VCaP (cell line): ENCODE results near the gene A2M.
A peak's percentile ranks its signal among the peaks of the same experiment; 100 is the strongest.

Experiments
- H3K27ac ChIP-seq: fragments of 450-650 bp; 2 replicates; pipeline ENCODE4 v1.5.1; 2017
- CTCF ChIP-seq: fragments of 450-650 bp; conservative IDR thresholded peaks from 2 replicates; pipeline ENCODE4 v1.5.1; 2017; ENCODE audit warnings: mild to moderate bottlenecking, moderate library complexity

Gene A2M

DNA sequence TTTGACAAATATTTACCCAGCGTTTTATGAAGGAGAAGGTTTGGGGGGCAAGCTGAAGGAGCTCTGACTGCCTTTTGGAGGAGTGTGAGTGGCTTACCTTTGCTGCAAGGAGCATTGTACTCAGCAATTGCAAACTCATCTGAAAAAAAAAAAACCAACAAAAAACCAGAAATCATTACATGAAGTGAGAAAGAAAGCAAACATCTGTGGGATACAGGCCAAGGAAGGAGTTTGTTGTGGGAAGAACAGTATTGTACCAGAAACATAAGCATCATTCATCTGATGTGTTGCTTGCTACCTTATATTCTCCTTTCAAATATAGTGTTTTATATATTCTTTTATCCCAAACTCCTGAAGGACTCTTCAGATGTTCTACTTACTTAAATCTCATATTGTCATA is 47.6 kb downstream of the A2M start:
- no peak for TF ChIP-seq CTCF
- H3K27ac ChIP-seq, result no peak overlapping the region

- no peak overlapping the region for H3K27ac ChIP-seq
- no peak for TF ChIP-seq CTCF
Observed at GRCh38 chr12:9066755-9067423, 48.8 kb downstream of the A2M start.

DNA sequence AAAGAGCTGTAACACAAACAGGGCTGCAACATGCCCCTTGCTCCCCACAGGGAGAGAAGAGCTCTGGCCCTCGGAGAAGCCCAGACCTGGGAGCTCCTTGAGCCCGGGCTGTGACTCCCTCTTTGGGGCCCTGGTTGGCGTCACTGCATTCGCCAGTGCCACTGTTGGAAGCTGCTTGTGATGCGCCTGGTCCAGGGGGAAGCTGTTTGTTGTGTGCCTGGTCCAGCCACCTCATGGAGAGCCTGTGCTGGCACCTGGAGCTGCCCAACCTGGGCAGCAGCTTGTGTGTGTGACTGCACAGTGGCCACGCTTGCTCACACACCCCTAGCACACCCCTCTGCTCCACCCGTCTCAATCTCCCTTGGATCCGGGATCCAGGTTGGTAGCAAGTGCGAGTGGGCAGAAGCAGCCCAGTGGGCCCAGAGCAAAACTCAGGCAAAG is 49.5 kb downstream of the A2M start:
- no peak for TF ChIP-seq CTCF
- no peak overlapping the region for H3K27ac ChIP-seq

DNA sequence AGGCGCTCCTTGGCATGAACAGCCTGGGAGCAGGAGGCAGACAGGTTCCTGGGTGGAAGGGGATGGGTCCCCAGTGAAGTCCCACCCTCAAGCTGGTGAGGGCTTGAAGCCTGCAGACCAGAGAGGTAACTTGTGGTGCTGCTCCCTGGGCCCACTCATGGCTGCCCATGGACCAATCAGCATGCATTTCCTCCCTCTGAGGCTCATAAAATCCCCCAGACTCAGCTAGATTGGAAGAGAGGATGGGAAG is 50.2 kb downstream of the A2M start:
- H3K27ac ChIP-seq, result peak overlapping the region; percentile 99
- no peak for TF ChIP-seq CTCF

- peak overlapping the region; percentile 99 for H3K27ac ChIP-seq
- TF ChIP-seq CTCF, result no peak
Observed at GRCh38 chr12:9064815-9065606, 50.7 kb downstream of the A2M start.

DNA sequence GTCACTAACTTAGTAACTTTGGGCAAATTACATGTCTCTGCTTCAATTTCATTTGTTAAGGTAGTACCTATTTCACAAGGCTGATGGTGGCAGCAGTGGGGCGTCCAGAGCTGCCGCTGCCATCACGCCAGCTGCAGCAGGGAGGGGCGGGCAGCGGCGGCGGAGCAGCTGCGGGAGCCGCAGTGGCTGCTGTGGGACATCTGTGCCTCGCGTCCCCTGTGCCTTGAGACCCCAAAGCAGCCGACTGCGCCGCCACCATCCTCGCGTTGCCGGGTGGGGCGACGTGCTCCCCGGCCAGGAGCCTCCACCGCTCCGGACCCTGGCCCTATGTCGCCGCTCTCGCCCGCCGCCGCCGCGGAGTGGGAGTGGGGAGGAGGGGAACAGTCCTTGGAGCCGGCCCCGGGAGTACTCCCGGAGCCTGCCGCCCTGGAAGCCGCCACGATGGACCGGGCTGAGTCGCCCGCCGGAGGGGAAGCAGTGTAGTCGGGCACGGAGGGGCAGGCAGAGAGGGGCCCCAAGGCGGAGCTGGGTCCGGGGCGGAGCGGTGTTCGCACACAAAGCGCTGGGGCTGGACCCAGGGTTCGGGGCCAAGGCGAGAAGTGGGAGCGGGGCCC is 51.4 kb downstream of the A2M start:
- peak; percentile 82 for TF ChIP-seq CTCF
- peak overlapping the region; percentile 99 for H3K27ac ChIP-seq

DNA sequence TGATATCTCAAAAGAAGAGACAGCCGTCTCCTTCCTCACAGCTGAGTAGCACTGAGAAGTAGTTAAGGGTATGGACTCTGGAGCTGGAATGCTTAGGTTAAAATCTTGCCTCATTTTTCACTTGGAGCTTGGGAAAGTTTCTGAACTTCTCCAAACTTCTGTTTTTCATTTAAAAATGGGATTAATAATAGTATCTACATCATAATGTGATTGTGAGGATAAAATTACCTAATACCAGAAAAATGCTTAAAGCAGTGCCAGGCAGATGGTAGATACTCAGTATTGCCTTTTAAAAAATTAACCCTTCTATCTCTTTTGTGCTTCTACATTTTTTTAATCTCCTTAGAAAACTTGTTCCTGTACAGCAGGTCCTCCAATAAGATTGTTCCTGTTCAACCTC is 63.1 kb downstream of the A2M start:
- no peak for TF ChIP-seq CTCF
- H3K27ac ChIP-seq, result no peak overlapping the region
